Ishikawa (cell line): ENCODE measurements around the gene ACTN1.

Experiments
- CEBPB ChIP-seq: IDR thresholded peaks from 2 replicates; pipeline ENCODE4 v1.6.1; 2012
- CREB1 ChIP-seq: IDR thresholded peaks from 2 replicates; pipeline ENCODE4 v1.6.1; 2012; ENCODE audit warnings: low read depth
- EGR1 ChIP-seq: IDR thresholded peaks from 2 replicates; pipeline ENCODE4 v1.6.1; 2012
- EP300 ChIP-seq: IDR thresholded peaks from 2 replicates; pipeline ENCODE4 v1.6.1; 2012; ENCODE audit warnings: borderline replicate concordance
- FOXM1 ChIP-seq: IDR thresholded peaks from 2 replicates; pipeline ENCODE4 v1.6.1; 2012; ENCODE audit warnings: low read depth, borderline replicate concordance
- MAX ChIP-seq: IDR thresholded peaks from 2 replicates; pipeline ENCODE4 v1.6.1; 2012
- NFIC ChIP-seq: IDR thresholded peaks from 2 replicates; pipeline ENCODE4 v1.6.1; 2012
- RAD21 ChIP-seq: IDR thresholded peaks from 2 replicates; pipeline ENCODE4 v1.6.1; 2012; ENCODE audit warnings: low read depth
- REST ChIP-seq: IDR thresholded peaks from 2 replicates; pipeline ENCODE4 v1.6.1; 2012; ENCODE audit warnings: low read depth, mild to moderate bottlenecking
- TAF1 ChIP-seq: IDR thresholded peaks from 2 replicates; pipeline ENCODE4 v1.6.1; 2012; ENCODE audit warnings: low read depth, mild to moderate bottlenecking
- TCF12 ChIP-seq: IDR thresholded peaks from 2 replicates; pipeline ENCODE4 v1.6.1; 2012; ENCODE audit warnings: low read depth
- TEAD4 ChIP-seq: IDR thresholded peaks from 2 replicates; pipeline ENCODE4 v1.6.1; 2012
- USF1 ChIP-seq: IDR thresholded peaks from 2 replicates; pipeline ENCODE4 v1.6.1; 2012
- YY1 ChIP-seq: IDR thresholded peaks from 2 replicates; pipeline ENCODE4 v1.6.1; 2012; ENCODE audit warnings: low read depth
- ZBTB7A ChIP-seq: IDR thresholded peaks from 2 replicates; pipeline ENCODE4 v1.6.1; 2012; ENCODE audit warnings: low read depth

Gene ACTN1

GRCh38 chr14:68890173-68890931, 88.8 kb downstream of the ACTN1 start:
- TF ChIP-seq CEBPB (no peak), TAF1 (no peak), RAD21 (no peak), MAX (no peak), USF1 (no peak), YY1 (no peak), TCF12 (no peak), NFIC (no peak), REST (no peak), TEAD4 (no peak), EP300 (no peak), FOXM1 (no peak), ZBTB7A (no peak)

GRCh38 chr14:68888883-68889282, 90.2 kb downstream of the ACTN1 start:
- TF ChIP-seq USF1 (no peak), CEBPB (no peak), MAX (no peak), REST (no peak), NFIC (no peak), FOXM1 (no peak), EGR1 (no peak), RAD21 (no peak), TAF1 (no peak), YY1 (no peak), TCF12 (no peak), EP300 (no peak), CREB1 (no peak), TEAD4 (no peak)

- TF ChIP-seq MAX, result no peak
- TF ChIP-seq TCF12, result no peak
- TF ChIP-seq CREB1, result no peak
- TF ChIP-seq EP300, result no peak
- TF ChIP-seq TEAD4, result no peak
- TF ChIP-seq REST, result no peak
- no peak for TF ChIP-seq YY1
- no peak for TF ChIP-seq USF1
- TF ChIP-seq ZBTB7A, result no peak
- TF ChIP-seq CEBPB, result no peak
- TF ChIP-seq NFIC, result no peak
- no peak for TF ChIP-seq RAD21
- TF ChIP-seq TAF1, result no peak
- no peak for TF ChIP-seq FOXM1
- no peak for TF ChIP-seq EGR1
Measured at GRCh38 chr14:68888025-68888850, 90.9 kb downstream of the ACTN1 start.
